ENCODE results near the gene ZNF565.
"Not testable (repeated sequence)": the region's sequence is repeated elsewhere in the genome, so short reads cannot be mapped to it uniquely, and the experiment has no call there.

The ZNF565 gene

GRCh38 chr19:36210497-36210896 lies 4.0 kb downstream of the ZNF565 start:
- DNase-seq: no peak

- no peak for DNase-seq
Measured at GRCh38 chr19:36209372-36209771, 5.1 kb downstream of the ZNF565 start.

GRCh38 chr19:36207605-36208252 lies 6.7 kb downstream of the ZNF565 start:
- no peak for DNase-seq

- no peak for DNase-seq
Measured at GRCh38 chr19:36203293-36203692, 11.2 kb downstream of the ZNF565 start.

GRCh38 chr19:36201684-36202083 lies 12.8 kb downstream of the ZNF565 start:
- DNase-seq: no peak

GRCh38 chr19:36198119-36198518 lies 16.3 kb downstream of the ZNF565 start:
- DNase-seq: no peak

GRCh38 chr19:36196249-36196648 lies 18.2 kb downstream of the ZNF565 start:
- no peak for DNase-seq

- not testable (repeated sequence) for DNase-seq
Measured at GRCh38 chr19:36186722-36187121, 27.7 kb downstream of the ZNF565 start.

- DNase-seq: no peak
Measured at GRCh38 chr19:36183245-36183628, 31.2 kb downstream of the ZNF565 start.

GRCh38 chr19:36182612-36183244 lies 31.7 kb downstream of the ZNF565 start:
- DNase-seq: no peak

GRCh38 chr19:36179077-36179476 lies 35.4 kb downstream of the ZNF565 start:
- DNase-seq: not testable (repeated sequence)

GRCh38 chr19:36173846-36174245 lies 40.6 kb downstream of the ZNF565 start:
- DNase-seq: not testable (repeated sequence)

- no peak for DNase-seq
Measured at GRCh38 chr19:36172852-36173251, 41.6 kb downstream of the ZNF565 start.

- no peak for DNase-seq
Measured at GRCh38 chr19:36169084-36169760, 45.2 kb downstream of the ZNF565 start.

- DNase-seq: no peak
Measured at GRCh38 chr19:36163813-36164212, 50.7 kb downstream of the ZNF565 start.

GRCh38 chr19:36160821-36161596 lies 53.5 kb downstream of the ZNF565 start:
- no peak for DNase-seq

GRCh38 chr19:36153126-36153525 lies 61.3 kb downstream of the ZNF565 start:
- DNase-seq: no peak

GRCh38 chr19:36152352-36153091 lies 61.9 kb downstream of the ZNF565 start, which contains the start of gene COX7A1:
Gene COX7A1 (minus strand): TSS chr19:36152447. CDS start chr19:36152407, 40 bp downstream.
- no peak for DNase-seq

- no peak for DNase-seq
Measured at GRCh38 chr19:36152019-36152351, 62.5 kb downstream of the ZNF565 start.

GRCh38 chr19:36151144-36152018 lies 63.1 kb downstream of the ZNF565 start:
- no peak for DNase-seq

- DNase-seq: no peak
Measured at GRCh38 chr19:36150586-36150985, 63.9 kb downstream of the ZNF565 start.

Data from T-helper 1 cell (primary cell).